DND-41 (cell line): ENCODE measurements around the gene FGF14.

Source experiments
- ATAC-seq: fragments of 200-7000 bp; cut with Tn5 transposase; 3 replicates; pipeline ENCODE4 v1.9.1; 2021; ENCODE audit warnings: low read depth; ENCODE audit not compliant: insufficient read depth
- DNase-seq: peaks from one replicate; pipeline ENCODE4 v3.0.0-alpha.2; 2020
- H2AFZ ChIP-seq: 2 replicates; pipeline ENCODE4 v1.6.0; 2012; ENCODE audit warnings: low read depth, low read length
- H3K27ac ChIP-seq: 2 replicates; pipeline ENCODE4 v1.5.1; 2012; ENCODE audit warnings: low read length, inconsistent platforms
- H3K27me3 ChIP-seq: fragments of 200-600 bp; sonication (generic); 2 replicates; pipeline ENCODE4 v1.6.0; 2012; ENCODE audit warnings: low read length, mild to moderate bottlenecking, inconsistent platforms; ENCODE audit not compliant: insufficient read depth, poor library complexity
- H3K36me3 ChIP-seq: 2 replicates; pipeline ENCODE4 v1.5.1; 2012; ENCODE audit warnings: low read length, inconsistent platforms; ENCODE audit not compliant: insufficient read depth
- H3K4me1 ChIP-seq: 2 replicates; pipeline ENCODE4 v1.5.1; 2012; ENCODE audit warnings: mild to moderate bottlenecking, low read length; ENCODE audit not compliant: insufficient read depth
- H3K4me2 ChIP-seq: 2 replicates; pipeline ENCODE4 v1.6.0; 2012; ENCODE audit warnings: mild to moderate bottlenecking, moderate library complexity, low read length, inconsistent platforms; ENCODE audit not compliant: insufficient read depth
- H3K4me3 ChIP-seq, 2 experiments: fragments of 200-600 bp in 1 of 2; shearing (Covaris generic) in 1 of 2; 2 replicates each; pipeline ENCODE4 v1.5.1; 2012 to 2016; ENCODE audit warnings: inconsistent platforms in 2 of 2, low read length in 2 of 2, mild to moderate bottlenecking in 2 of 2, low read depth in 1 of 2, moderate library complexity in 1 of 2
- H3K79me2 ChIP-seq: 2 replicates; pipeline ENCODE4 v1.6.0; 2012; ENCODE audit warnings: low read length, inconsistent platforms; ENCODE audit not compliant: insufficient read depth
- H3K9ac ChIP-seq: 2 replicates; pipeline ENCODE4 v1.6.0; 2012; ENCODE audit warnings: low read depth, mild to moderate bottlenecking, inconsistent platforms, low read length, moderate library complexity
- H3K9me3 ChIP-seq: 2 replicates; pipeline ENCODE4 v1.5.1; 2012; ENCODE audit warnings: low read length, moderate library complexity, mild to moderate bottlenecking, inconsistent platforms; ENCODE audit not compliant: insufficient read depth, severe bottlenecking
- H4K20me1 ChIP-seq: 2 replicates; pipeline ENCODE4 v1.6.0; 2012; ENCODE audit warnings: low read length; ENCODE audit not compliant: insufficient read depth
- CTCF ChIP-seq: IDR thresholded peaks from 2 replicates; pipeline ENCODE4 v1.5.1; 2012; ENCODE audit warnings: borderline replicate concordance, low read length, moderate library complexity, mild to moderate bottlenecking; ENCODE audit not compliant: poor library complexity, severe bottlenecking; ENCODE audit errors: extremely low read depth
- EZH2 ChIP-seq: IDR thresholded peaks from 3 replicates; pipeline ENCODE4 v1.6.1; 2012; ENCODE audit warnings: borderline replicate concordance, low read depth, mild to moderate bottlenecking, moderate library complexity, low read length, inconsistent platforms; ENCODE audit not compliant: severe bottlenecking

The FGF14 gene

DNA sequence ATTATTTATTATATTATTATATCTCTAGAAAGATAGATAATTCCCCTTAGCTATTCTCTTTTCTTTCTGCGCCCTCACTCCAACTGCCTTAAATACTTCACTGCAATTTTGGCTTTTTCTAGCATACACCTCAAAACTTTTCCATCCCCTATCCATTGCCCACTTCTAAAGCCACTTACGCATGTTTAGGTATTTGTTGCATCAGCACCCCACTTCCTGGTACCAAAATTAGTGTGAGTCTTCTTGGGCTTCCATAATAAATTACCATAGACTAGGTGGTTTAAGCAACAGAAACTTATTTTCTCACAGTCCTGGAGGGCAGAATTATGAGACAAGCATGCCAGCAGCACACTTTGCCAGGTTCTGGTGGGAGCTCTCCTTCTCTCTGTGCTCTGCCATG is 209.0 kb downstream of the FGF14 start:
- Histone ChIP-seq H3K4me2 (no peak overlapping the region), H3K27me3 (no peaks in the 10 kb centered on the region), H3K9ac (no peak overlapping the region), H3K4me3 (no peak overlapping the region), H3K27ac (no peak overlapping the region), H2AFZ (no peak overlapping the region), H3K79me2 (no peaks in the 10 kb centered on the region), H3K36me3 (no peaks in the 10 kb centered on the region), H3K9me3 (no peaks in the 10 kb centered on the region), H4K20me1 (no peaks in the 10 kb centered on the region), H3K4me1 (no peaks in the 10 kb centered on the region)
- TF ChIP-seq CTCF (no peak), EZH2 (no peak)
- ATAC-seq (no peak), DNase-seq (no peak)

GRCh38 chr13:102191951-102192502 is 209.8 kb downstream of the FGF14 start:
- Histone ChIP-seq H3K4me1 (no peaks in the 10 kb centered on the region), H3K4me3 (no peak overlapping the region), H3K79me2 (no peaks in the 10 kb centered on the region), H2AFZ (no peak overlapping the region), H3K9ac (no peak overlapping the region), H3K27me3 (no peaks in the 10 kb centered on the region), H3K9me3 (no peaks in the 10 kb centered on the region), H3K4me2 (no peak overlapping the region), H3K36me3 (no peaks in the 10 kb centered on the region), H3K27ac (no peak overlapping the region), H4K20me1 (no peaks in the 10 kb centered on the region)
- ATAC-seq = no peak
- TF ChIP-seq EZH2 (no peak), CTCF (no peak)
- no peak for DNase-seq

- TF ChIP-seq EZH2 = no peak
- no peak for TF ChIP-seq CTCF
- H3K79me2 ChIP-seq = no peaks in the 10 kb centered on the region
- no peaks in the 10 kb centered on the region for H3K27me3 ChIP-seq
- H4K20me1 ChIP-seq = no peaks in the 10 kb centered on the region
- H3K4me3 ChIP-seq = no peak overlapping the region
- H2AFZ ChIP-seq = no peak overlapping the region
- H3K4me1 ChIP-seq = no peaks in the 10 kb centered on the region
- ATAC-seq = no peak
- no peak overlapping the region for H3K4me2 ChIP-seq
- no peak overlapping the region for H3K27ac ChIP-seq
- DNase-seq = no peak
- H3K9me3 ChIP-seq = no peaks in the 10 kb centered on the region
- H3K36me3 ChIP-seq = no peaks in the 10 kb centered on the region
- H3K9ac ChIP-seq = no peak overlapping the region
Measured at GRCh38 chr13:102190930-102191329, 210.9 kb downstream of the FGF14 start.

- H3K4me2 ChIP-seq = no peak overlapping the region
- H3K9me3 ChIP-seq = no peaks in the 10 kb centered on the region
- ATAC-seq (no peak), DNase-seq (no peak)
- H3K27ac ChIP-seq = no peak overlapping the region
- no peak overlapping the region for H2AFZ ChIP-seq
- no peaks in the 10 kb centered on the region for H4K20me1 ChIP-seq
- H3K4me1 ChIP-seq = no peaks in the 10 kb centered on the region
- H3K79me2 ChIP-seq = no peaks in the 10 kb centered on the region
- no peaks in the 10 kb centered on the region for H3K36me3 ChIP-seq
- no peaks in the 10 kb centered on the region for H3K27me3 ChIP-seq
- no peak overlapping the region for H3K9ac ChIP-seq
- H3K4me3 ChIP-seq = no peak overlapping the region
- TF ChIP-seq EZH2 = no peak
- TF ChIP-seq CTCF = no peak
Measured at GRCh38 chr13:102187313-102187712, 214.5 kb downstream of the FGF14 start.
